Effector CD8-positive, alpha-beta T cell (primary cell): ENCODE measurements around the gene GTF2H2C.
"Not testable (repeated sequence)": the region's sequence is repeated elsewhere in the genome, so short reads cannot be mapped to it uniquely, and the experiment has no call there.

Experiments
- DNase-seq: peaks from one replicate; lab custom pipeline; 2025; lab: John Stamatoyannopoulos, UW

Gene GTF2H2C

GRCh38 chr5:69566172-69566571 lies 6.2 kb downstream of the GTF2H2C start:
- not testable (repeated sequence) for DNase-seq

GRCh38 chr5:69568072-69568471 lies 8.1 kb downstream of the GTF2H2C start:
- DNase-seq, result not testable (repeated sequence)

- DNase-seq, result not testable (repeated sequence)
Observed at GRCh38 chr5:69583356-69583755, 23.4 kb downstream of the GTF2H2C start.

- DNase-seq, result not testable (repeated sequence)
Observed at GRCh38 chr5:69596114-69596840, 36.3 kb downstream of the GTF2H2C start.

GRCh38 chr5:69601947-69602346 lies 42.0 kb downstream of the GTF2H2C start:
- not testable (repeated sequence) for DNase-seq

GRCh38 chr5:69606839-69607238 lies 46.8 kb downstream of the GTF2H2C start:
- DNase-seq, result not testable (repeated sequence)

- DNase-seq, result not testable (repeated sequence)
Observed at GRCh38 chr5:69607750-69608149, 47.8 kb downstream of the GTF2H2C start.

- not testable (repeated sequence) for DNase-seq
Observed at GRCh38 chr5:69608861-69609496, 49.0 kb downstream of the GTF2H2C start.

GRCh38 chr5:69614843-69615242 lies 54.9 kb downstream of the GTF2H2C start:
- DNase-seq, result not testable (repeated sequence)

GRCh38 chr5:69631879-69632278 lies 71.9 kb downstream of the GTF2H2C start:
- not testable (repeated sequence) for DNase-seq
